NCI-H69 (cell line): ENCODE results near the gene SEC24D.
"Not testable (repeated sequence)": the region's sequence is repeated elsewhere in the genome, so short reads cannot be mapped to it uniquely, and the experiment has no call there.

Source experiments
- DNase-seq: peaks from one replicate; lab custom pipeline; 2025; lab: John Stamatoyannopoulos, UW

Gene SEC24D, protein sequence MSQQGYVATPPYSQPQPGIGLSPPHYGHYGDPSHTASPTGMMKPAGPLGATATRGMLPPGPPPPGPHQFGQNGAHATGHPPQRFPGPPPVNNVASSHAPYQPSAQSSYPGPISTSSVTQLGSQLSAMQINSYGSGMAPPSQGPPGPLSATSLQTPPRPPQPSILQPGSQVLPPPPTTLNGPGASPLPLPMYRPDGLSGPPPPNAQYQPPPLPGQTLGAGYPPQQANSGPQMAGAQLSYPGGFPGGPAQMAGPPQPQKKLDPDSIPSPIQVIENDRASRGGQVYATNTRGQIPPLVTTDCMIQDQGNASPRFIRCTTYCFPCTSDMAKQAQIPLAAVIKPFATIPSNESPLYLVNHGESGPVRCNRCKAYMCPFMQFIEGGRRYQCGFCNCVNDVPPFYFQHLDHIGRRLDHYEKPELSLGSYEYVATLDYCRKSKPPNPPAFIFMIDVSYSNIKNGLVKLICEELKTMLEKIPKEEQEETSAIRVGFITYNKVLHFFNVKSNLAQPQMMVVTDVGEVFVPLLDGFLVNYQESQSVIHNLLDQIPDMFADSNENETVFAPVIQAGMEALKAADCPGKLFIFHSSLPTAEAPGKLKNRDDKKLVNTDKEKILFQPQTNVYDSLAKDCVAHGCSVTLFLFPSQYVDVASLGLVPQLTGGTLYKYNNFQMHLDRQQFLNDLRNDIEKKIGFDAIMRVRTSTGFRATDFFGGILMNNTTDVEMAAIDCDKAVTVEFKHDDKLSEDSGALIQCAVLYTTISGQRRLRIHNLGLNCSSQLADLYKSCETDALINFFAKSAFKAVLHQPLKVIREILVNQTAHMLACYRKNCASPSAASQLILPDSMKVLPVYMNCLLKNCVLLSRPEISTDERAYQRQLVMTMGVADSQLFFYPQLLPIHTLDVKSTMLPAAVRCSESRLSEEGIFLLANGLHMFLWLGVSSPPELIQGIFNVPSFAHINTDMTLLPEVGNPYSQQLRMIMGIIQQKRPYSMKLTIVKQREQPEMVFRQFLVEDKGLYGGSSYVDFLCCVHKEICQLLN

DNA sequence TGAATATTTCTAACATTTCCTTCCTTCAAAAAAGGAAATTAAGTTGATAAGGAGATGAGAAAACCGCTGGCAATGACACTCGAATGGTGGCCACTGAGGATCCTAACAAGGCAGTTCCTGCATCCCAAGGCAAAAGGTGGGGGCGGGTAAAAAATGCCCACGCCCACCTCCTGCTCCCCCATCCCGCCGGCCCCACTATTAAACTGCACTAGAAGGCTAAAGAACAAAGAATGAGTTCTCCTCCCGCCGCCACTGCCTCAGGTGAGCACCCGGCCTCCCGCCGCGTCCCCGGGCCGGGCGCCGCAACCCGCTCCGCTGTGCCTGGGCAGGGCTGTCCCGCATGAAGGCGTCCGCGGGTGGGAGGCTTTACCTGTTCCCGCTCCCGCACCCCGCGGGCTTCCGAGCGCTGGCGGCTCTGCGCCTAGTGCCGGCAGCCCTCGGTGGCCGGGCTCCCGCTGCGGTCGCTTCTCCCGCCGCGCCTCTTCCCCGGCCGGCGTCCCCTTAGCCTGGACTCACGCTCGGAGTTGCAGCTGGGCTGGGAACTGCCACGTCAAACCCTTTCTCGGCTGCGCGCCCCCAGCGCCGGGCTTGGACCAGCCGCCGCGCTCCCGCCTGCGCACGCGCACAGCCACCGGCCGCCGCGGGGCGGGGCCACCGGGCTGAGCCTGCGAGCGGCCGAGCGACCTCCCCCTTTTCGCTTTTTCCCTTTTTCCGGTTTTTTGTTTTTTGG lies at the start of gene SEC24D:
TSS of gene SEC24D (minus strand) at position 556 of the 730 bp plus-strand sequence. CDS start 2,430 bp downstream, outside the sequence.
- peak; percentile 90 for DNase-seq

DNA sequence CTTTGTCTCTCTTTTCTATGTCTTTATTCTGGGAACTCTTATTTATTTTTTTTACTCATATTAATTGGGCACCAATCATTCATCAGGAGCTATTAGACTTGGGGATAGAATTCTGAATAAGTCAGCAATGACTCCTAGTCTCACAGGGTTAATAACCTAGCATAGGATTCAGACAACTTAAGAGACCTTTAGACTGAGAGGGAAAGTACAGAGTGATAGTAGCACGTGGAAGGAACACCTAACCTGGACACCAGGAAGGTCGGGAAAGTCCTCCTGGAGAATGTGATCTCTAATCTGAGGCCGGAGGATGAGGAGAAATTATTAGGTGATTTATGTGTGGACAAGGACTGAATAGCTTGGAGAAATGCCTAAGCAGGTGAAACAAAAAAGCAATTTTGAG lies 48.8 kb upstream of the SEC24D start:
- no peak for DNase-seq

DNA sequence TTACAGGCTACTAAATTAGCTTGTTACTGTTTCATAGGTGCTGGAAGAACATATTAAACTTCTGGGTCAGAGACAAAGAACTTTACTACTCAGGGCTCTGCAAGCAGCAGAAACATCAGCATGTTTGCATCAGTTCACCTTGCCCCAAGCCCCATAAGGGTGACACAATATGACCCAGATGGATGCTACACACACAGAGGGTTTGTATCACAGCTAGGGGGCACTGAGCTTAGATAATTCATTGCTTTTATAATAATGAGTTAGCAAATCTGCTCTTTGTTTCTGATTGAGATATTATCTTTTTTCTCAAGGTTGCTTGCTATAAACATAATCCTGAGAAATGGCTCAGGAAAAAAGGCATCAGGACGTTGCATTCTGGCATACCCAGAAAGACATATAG lies 47.9 kb upstream of the SEC24D start:
- peak; percentile 18 for DNase-seq

DNA sequence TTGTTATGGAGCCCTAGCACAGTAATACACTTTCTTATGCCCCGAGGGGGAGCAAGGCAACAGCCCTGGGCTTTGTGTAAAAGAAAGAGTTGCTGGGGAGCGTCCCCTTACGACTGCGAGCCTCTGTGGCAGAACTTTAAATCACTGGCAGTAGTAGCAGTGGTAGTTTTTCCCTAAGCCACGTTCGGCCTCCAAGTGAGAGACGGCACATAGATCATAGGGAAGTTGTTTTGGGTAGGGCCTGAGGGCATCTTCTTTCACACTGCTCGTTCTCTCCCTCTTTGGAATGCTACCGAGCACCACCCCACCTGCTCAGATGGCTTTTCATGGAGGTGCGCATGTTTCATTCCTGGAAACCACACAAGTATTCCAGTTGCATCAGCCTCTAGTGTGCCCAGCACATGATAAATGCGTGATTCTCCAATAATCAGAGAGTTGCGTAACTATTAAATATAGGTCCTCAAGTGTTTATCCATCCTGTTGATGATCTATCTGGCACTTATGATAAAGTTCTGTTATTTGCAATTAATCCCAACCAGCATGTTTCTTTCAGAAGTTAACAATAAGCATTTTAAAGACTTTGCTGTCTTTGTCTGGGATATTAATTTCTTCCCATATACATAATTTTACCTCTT lies 45.7 kb upstream of the SEC24D start:
- no peak for DNase-seq

DNA sequence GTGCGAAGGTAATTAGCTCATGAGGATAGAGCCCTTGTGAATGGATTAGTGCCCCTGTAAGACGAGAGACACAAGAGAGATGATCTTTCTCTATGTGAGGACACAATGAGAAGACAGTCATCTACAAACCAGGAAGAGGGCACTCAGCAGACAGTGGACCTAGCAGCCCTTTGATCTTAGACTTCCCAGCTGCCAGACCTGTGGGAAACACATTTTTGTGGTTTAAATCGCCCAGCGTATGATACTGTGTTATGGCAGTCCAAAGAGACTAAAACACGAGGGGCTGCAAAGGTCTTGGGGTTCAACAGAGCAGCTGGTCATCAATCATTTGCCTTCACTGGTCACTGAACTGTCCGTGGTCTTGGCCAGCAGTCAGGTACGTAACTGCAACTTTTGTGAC lies 43.5 kb upstream of the SEC24D start:
- DNase-seq: no peak

DNA sequence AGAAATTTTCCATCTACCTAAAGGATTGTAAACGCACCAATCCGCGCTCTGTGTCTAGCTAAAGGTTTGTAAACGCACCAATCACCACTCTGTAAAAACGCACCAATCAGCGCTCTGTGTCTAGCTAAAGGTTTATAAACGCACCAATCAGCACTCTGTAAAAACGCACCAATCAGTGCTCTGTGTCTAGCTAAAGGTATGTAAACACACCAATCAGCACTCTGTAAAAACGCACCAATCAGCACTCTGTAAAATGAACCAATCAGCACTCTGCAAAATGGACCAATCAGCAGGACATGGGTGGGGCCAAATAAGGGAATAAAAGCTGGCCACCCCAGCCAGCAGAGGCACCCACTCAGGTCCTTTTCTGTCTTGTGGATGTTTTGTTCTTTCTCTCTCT lies 42.6 kb upstream of the SEC24D start:
- DNase-seq: not testable (repeated sequence)

DNA sequence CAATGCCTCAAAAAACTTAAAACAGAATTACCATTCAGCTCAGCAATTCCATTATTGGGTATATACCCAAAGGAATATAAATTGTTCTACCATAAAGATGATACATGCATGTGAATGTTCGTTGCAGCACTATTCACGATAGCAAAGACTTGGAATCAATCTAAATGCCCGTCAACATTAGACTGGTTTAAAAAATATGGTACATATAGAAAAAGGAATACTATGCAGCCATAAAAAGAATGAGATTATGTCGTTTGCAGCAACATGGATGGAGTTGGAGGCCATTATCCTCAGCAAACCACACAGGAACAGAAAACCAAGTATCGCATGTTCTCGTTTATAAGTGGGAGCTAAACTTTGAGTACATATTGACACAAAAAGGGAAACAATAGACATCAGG lies 41.9 kb upstream of the SEC24D start:
- DNase-seq: no peak

DNA sequence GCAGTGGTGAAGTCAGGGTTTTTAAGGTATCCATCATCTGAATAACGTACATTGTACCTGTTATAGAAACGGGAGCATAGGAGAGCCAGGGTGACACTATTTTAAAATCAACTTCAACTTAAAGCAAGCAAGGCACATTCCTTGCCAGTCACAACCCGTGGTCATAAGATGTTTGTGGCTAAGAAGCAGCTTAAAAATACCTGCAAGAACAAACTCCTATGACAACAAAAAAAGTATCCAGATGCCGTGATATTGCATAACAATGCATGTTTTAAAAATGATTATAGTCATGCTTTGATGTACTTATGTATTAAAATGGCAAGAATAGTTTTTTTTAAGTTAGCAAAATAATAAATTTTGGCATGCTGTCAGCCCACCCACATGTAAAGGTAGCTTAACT lies 36.3 kb upstream of the SEC24D start:
- no peak for DNase-seq

DNA sequence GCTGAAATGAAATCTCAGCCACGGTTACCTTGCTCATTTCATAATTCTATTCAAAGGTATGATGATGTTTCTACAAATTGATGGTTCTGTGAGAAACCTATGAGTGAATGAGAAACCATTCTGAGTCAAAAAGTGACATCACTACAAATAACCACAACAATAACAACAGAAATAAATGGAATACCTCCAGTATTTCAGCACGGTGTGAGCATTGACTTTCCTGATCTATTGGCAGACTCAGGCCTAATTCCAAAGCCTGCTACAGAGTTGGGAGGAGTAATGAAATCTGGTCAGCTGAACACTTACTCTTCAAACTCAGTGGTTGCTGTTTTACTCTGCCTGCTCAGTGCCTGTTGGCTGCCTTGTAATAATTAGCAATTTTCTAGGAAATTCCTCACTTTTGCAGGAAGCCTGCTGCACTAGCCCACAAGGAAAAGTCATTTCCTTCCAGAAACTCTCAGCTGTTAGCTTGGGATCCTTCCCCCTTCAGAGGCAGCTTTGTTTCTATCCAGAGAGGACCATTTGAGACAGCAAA lies 33.9 kb upstream of the SEC24D start:
- DNase-seq: no peak

DNA sequence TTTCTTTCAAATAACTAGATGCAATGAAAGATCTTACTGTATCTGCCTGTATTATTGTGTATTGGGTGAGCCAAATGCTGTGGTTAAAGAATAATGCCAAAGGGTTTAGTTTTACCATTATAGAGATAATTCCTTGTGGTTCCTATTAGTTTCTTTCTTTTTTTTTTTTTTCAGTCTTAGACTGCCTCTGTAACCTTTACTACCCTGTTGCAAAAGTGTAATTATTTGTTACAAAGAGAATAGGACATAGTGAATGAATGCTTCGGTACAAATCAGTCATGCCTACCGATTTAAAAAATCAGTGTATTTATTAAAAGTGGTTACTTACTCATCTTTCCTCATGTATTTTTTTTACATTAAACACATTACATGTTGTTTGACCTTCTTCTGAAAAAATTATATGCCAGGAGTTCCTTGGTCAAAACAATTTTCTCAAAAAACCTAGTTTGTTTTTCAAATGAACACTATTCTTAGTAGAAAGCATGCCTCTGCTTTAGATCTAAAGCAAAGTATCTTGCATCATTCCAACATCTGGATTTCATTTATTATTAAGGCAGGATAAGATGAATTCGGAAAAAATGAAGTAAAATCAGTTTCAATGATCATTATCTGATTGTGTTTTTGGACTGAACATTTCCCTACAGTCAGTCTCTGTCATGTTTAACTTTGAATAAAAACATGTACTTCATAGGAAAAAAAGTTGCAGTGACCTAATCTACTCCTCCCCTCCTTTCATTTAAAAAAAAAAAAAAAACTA lies 31.6 kb upstream of the SEC24D start:
- no peak for DNase-seq

DNA sequence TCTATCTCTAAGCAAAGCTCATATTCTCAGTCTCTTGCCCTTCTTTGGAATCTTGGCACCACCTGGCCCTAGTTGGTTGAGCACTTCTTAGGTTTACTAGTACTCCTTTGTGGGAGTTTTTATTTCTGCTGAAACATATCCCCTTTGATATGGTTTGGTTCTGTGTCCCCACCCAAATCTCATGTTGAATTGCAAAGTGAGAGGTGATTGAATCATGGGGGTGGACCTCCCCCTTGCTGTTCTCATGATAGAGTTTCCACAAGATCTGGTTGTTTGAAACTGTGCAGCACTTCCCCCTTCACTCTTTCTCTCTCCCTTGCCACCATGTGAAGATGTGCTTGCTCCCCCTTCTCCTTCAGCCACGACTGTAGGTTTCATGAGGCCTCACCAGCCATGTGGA lies 30.5 kb upstream of the SEC24D start:
- DNase-seq: no peak

DNA sequence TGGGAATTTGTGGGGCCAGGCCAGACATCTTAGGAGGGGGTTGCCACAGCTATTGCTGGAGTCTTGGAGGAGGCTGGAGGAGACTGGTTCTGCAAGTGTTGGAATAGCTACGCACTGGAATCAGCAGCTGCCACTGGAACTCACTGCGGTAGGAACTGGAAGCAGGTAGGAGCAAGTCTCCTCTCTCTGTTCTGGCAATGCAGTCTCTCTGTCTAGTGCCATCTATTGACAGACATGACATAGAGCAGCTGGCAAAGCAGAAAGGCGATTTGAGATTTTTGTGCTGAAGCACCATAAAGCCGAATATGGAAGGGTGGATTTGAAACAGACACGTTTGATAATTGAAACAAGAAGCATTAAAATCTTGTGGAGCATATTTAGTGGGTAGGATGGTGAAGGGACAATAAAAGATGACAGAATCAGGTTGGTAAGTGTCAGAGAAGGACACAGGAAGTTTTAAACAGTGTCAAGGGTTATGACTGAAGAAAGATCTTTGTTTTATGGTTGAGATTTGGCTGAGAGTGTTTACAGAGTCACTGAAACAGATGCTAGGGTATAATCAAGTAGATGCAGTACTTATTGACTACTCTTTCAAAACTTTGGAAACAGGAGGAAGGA lies 29.3 kb upstream of the SEC24D start:
- peak; percentile 88 for DNase-seq

DNA sequence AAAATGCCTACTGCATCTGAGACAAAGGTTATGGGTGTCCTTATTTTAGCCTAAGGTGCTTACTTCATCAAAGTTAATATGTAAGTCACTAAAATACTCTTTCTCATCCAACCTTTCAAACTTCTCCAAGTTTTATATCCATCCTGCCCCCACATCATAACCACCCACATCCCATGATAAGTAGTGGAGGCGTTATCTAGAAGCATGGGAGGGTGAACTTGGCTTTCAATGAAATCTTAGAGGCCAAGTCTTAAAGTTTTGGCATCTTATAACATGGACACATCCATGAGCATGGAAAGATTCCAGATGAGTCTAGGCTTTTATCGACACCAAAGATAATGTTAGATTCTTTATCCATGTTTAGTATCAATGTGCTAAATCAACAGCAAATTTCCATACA lies 22.9 kb upstream of the SEC24D start:
- DNase-seq: no peak

DNA sequence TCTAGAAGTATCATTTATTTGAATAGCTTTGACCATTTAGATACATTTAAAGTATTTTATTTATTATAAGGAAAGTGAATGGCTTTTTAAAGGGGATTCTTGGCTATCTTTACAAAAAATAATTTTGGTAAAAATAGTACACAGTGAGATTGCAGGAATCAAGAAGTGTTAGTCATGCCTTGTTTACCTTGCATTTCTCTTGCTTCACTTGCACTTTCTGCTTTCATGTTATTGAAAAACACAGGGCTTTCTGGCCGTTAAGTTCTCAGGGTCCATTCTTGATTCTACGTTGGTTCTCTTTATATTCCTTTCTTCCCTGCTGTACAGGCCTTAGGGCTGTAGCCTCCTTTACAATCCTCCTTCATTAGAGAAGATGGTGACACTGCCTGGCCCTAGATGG lies 21.8 kb upstream of the SEC24D start:
- no peak for DNase-seq

DNA sequence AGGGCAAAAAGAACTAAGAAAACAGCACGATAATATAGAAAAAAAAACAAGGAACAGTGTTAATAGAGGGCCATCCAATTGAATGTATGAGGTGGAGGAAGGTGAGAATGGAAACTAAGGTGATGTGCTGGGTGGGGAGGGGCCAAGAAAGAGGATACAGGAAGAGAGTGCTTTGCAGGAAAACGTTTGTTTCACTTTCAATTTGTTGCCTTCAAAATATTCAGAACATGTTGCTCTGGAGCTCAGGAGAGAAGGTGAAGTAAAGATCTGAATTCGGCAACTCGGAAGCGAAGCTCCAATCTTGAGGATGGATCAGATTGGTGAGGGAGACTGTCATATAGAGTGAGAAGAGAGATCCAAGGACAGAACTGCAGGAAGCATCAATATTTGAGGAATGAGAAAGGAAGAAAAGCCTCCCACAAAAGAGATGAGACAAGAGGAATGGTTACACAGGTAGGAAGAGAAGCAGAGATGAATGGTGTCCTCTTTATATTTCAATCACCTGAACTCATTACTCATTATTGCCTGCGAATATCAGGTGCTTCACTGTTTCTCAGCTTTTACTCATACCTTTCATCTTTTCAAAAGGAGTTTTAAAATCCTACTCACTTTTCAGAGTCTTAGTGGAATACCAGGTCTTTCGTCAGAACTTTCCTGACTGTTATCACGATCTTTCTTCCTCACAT lies 14.7 kb upstream of the SEC24D start:
- DNase-seq: peak; percentile 39

DNA sequence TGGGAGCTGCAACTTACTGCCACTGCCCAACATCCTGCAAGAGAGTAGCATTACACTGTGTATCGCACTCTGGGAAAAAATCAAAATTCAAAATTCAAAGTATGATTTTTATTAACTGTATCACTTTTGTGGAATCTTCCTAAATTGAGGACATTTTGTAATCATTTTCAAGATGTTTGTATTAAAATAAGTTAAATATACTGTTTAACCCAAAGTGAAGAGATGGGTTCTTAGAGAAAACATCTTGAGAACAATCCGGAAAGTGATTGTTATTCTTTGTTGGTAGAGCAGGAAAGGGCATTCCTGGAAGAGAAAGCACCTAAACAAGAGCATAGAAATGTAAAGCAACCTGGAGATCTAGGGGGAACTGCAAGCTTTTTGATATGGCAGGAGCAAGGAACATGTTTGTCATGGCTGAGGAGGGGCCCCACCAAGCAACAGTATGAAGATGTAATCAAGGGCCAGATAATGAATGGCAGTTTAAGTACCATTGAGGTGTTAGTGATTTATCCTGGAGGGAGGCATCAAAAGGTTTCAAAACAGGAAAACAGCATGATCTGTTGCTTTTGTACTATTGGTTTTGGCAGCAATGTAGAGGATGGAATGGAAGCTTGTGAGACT lies 14.1 kb upstream of the SEC24D start:
- peak; percentile 16 for DNase-seq

DNA sequence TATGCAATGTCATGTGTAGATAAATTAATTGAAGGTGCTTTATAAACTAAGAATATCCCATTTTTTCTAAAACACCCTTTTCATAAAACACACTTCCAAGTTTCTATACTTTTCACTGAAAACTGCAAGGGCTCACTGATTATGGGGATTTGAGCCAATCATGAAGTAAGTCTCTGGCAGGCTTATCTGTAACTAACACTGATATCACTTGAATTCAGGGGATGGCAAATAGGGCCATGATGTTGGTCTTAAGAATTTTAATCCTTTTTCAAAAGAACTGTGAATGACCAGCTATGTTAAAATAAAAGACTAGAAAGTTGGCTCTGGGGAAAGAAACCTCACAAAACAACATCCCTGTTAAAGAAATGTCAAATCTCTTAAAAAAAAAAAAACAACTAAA lies 13.0 kb upstream of the SEC24D start:
- no peak for DNase-seq

DNA sequence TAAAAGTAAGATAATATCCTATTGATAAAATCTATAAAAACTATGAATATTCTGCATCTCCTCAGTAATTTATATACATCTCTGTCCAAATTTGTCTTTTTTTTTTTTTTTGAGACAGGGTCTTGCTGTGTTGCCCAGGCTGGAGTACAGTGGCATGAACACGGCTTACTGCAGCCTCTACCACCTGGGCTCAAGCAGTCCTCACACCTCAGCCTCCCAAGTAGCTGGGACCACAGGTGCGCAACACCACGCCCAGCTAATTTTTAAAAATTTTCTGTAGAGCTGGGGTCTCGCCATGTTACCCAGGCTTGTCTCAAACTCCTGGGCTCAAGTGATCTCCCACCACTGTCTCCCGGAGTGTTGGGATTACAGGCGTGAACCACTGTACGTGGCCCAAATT lies 12.3 kb upstream of the SEC24D start:
- no peak for DNase-seq

DNA sequence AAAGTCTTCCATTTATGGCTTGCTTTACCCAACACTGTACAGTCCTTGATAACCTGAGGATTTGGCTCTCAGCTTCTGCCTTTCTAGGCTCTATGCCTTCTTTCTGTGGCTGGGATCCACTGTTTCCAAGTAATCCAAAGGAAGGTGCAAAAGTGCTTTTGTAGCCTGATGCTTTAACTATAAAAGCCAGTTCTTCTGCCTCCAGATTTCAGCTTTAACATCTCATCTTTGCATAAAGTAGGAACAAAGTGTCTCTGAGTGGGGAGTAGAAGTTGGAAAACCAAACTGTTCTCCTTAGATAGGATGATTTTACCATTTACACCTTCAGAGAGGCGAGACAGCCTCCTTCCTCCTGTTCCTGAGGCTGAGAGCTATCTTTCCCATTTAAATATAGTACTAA lies 11.1 kb upstream of the SEC24D start:
- peak; percentile 14 for DNase-seq
